CD4-positive, alpha-beta T cell treated with Interleukin-17A for 4 hours (primary cell): ENCODE results near the gene CHD1.

ENCODE experiments used
- DNase-seq: peaks from one replicate; pipeline ENCODE4 v3.0.0-alpha.2; 2020; ENCODE audit warnings: mixed read lengths

The CHD1 gene

GRCh38 chr5:98934546-98934945, 5.7 kb upstream of the CHD1 start:
- DNase-seq, result no peak

DNA sequence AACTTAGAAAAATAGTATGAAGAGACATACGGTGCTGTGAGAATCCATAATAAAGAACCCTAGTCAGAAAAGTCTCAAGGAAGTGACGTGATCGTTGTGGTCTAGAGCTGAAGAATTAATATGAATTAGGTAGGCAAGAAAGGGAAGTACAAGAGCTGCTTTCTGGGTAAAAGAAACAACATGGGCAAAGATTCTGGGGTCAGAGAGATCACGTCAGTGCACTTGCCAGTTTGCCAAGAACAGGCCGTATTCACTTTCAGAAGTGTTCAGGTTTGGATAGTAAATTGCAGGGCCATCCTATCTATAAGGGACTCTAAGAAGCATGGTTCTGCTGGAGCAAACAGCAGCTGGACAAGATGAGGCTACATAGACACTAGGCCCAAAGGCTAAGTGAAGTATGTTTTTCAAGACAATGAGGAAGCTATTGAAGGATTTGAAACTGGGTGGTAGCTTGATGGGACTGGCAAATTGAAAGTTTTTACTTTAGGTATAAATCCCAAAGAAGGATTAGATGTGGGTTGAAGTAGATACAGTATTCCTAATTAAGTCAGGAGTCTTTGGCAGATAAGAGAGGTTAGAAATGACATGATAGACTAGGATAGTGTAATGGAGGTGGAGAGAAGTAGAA, 4.8 kb upstream of the CHD1 start:
- peak; percentile 28 for DNase-seq

DNA sequence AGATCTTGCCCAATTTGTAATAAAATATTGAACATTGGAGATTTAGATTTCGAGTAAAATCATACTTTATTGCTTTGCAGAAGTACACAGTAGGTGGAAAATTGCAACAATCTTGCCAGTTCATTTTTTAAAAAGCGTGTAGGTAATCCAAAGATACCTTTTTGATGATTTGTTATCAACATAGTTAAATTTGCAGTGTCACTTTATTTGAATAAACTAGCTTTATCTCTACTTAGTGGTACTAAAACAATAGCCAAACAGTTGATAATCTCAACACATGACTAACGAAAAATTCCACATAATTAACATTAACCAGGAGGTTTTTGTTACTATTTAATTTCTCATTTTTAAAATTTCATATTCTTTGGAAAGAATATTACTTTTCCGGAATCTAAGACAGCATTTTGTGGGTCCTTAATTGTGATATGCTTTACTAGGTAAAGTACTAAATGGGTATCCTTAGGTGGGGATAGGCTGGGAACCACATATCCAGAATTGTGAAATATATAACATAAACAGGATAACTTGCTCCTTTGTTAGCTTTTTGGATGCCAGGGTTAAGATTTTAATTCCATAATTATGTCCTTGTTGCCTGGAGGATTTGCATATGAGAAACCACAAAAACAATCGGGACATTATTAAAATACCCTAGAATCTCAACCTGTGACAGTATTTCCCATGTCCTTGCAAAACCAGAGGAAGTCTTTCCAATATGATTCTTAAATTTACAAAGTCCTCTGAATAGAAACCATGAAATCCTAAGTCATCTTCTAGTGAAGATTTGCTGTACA, 2.4 kb upstream of the CHD1 start:
- no peak for DNase-seq

DNA sequence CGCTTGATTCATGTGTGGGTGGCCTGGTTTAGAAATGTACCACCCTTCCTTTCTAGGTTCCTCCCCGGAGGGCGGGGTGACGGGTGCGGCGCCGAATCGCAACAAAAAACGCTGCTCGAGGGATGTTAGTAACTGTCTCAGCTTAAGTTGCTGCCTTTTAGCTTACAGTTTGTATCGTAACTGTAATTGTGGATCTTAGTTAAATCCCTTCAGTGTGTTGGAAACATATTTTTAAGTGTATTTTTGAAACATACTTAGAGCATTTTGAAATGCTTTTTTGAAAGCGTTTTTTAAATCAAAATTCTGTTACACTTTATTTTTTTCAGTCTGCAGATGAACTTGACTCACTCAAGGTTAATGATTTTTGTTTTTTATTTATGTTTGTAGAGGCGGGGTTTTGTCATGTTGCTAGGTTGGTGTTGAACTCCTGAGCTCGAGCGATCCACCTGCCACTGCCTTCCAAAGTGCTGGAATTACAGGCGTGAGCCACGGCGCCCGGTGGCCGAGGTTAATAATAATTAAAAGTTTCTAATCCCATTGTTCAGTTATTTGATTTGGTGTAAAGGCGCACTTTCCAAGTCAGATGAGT, 997 bp upstream of the CHD1 start:
- peak; percentile 92 for DNase-seq

DNA sequence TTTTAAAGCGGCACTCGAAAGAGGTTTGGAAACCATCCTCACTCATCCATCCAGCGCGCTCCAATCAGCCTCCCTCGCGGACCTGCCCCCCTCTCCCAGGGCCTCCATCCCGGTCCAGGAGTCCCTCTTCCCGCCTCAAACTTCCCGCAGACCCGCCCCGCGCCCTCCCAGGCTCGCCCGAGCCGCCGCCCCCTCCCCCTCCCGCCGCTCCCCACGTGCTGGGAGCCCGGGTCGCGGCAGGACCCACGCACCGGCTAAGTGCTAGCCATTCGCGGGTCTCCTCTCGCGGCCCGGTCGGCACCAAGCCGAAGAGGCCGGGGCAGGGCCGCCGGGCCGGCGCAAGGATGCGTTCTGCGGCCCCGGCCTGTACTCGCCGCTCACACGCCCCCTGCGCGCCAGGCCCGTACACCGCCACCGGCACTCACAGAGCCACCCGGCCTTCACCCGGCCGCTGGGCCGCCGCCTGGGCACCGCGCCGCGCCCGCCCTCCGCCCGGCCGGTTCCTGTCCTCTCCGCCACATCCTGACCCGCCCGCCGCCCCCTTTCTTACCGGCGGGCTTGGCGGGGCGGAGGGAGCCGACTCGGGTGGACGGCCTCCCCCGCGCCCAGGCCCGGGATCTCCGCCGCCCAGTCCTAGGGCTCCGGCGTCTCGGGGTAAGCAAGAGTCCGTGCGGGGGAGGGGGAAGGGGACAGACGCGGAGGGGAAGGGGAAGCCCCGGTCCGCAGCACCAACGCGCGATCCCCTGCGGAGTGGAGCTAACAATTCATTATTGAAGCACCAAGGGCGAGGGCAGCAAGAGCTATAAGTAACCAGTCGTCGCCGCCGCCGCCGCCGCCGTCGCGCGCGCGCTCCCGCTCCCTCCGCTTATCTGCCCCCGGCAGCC, 576 bp downstream of the CHD1 start:
- peak; percentile 50 for DNase-seq

- peak; percentile 65 for DNase-seq
Measured at GRCh38 chr5:98927242-98927988, 1.4 kb downstream of the CHD1 start.

DNA sequence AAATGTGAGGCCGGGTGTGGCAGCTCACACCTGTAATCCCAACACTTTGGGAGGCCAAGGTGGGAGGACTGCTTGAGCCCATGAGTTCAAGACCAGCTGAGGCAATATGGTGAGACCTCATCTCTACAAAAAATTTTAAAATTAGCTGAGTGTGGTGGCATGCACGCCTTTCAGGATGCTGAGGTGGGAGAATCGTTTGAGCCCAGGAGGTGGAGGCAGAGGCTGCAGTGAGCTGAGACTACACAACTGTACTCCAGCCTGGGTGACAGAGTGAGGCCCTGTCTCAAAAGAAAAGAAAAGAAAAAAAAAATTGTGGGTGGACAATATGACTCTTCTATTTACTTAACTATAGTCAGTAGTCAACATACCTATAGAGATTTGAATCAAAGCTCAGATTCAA, 4.8 kb downstream of the CHD1 start:
- no peak for DNase-seq

GRCh38 chr5:98921947-98922505, 6.8 kb downstream of the CHD1 start:
- DNase-seq, result no peak

GRCh38 chr5:98917433-98917832, 11.4 kb downstream of the CHD1 start:
- no peak for DNase-seq

DNA sequence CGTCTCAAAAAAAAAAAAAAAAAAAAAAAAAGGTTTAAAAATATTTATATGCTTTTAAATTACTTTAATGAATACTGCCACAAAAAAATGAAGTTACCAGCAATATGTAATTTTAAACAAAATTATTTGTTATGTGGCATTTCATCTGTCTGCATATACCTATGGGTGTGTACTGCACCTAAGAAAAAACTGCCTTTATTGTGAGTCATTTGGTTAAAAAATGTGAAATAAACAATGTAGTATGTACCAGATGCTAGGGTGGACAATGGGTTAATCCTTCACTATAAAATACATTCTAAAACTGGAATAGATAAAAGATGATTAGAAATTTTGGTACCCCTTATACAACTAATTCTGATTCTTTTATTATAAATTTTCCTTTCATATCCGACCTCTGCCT, 12.3 kb downstream of the CHD1 start:
- no peak for DNase-seq

DNA sequence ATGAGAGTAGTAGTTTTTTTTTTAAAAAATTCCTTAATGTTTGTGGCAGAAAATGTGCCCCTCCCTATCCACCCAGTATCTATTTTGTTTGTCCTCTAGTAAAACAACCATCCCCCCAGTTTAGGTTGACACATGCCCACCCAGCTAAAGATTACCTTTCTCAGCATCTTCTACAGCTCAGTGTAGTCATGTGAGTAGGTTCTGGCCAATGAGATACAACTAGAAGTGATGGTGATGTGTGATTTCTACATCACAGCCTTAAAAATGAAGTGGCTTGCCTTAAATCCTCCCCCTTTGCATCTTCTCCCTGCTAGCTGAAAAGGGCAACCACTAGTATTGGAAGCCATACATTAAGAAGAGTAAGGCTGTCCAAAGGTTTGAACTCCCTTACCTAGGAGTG, 14.9 kb downstream of the CHD1 start:
- DNase-seq, result no peak

DNA sequence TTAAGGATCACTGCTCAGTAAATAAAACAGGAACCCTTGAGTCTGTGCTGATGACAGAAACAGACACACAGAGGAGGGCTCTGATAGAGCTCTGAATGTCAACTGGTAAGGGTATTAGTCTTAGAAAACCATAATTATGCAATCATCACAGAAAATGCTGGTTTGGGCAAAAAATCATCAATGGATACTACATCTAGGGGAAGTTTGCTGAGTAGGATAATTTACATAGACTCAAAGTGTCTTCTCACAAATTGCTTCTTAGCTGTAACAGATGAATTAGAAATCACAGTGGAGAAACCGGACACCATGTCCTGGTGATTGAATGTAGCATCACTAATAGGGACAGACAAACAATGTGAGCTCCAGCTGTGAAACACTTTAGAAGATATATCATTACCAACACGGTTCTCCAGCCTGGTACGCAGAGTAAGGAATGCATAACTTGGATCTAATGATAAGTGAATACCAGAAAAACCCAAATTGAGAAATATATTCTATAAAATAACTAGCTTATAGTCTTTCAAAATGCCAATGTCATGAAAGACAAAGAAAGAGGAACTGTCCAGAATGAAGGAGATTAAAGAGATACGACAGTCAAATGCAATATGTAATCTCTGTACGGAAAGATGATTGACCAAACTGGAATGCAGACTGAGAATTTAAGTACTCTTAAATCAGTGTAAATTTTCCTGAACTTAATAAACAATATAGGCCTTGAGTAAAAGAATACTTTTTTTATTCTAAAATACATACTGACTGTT, 17.3 kb downstream of the CHD1 start:
- no peak for DNase-seq

DNA sequence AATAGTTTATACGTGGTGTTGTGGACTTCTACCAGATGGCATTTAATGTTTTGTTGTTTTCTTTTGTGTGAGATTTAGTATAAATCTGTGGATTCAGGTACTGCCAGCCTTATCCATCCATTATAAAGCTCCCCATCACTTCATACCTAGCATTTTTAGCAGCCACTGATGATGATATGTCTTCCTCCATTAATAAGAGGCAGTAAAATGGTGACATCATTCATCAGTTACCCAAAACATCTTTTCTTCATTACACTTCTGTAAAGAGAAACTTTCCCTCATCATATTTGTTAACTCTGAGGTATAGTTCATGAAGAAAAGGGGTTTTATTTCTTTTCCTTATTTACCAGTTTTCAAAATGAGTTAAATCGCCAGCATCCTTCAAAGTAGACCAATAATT, 19.4 kb downstream of the CHD1 start:
- DNase-seq, result no peak

DNA sequence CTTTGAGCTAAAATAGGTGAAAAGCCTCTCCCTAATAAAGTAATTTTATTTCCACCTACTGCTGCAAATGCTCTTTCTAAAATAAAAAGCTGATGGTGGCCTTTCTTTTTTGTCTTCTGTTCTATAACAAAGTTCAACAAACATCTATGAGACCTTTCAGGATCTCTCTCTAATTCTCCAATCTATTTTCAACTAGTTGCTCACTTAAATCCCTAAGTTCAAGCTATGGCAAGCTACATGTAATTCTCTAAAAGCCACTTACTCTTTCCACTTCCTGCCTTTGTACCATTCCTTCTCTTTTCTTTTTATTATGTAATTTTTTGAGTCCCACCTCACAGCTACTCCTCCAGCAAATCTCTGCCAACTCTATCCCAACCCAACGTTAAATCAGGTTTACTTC, 20.9 kb downstream of the CHD1 start:
- DNase-seq, result no peak

DNA sequence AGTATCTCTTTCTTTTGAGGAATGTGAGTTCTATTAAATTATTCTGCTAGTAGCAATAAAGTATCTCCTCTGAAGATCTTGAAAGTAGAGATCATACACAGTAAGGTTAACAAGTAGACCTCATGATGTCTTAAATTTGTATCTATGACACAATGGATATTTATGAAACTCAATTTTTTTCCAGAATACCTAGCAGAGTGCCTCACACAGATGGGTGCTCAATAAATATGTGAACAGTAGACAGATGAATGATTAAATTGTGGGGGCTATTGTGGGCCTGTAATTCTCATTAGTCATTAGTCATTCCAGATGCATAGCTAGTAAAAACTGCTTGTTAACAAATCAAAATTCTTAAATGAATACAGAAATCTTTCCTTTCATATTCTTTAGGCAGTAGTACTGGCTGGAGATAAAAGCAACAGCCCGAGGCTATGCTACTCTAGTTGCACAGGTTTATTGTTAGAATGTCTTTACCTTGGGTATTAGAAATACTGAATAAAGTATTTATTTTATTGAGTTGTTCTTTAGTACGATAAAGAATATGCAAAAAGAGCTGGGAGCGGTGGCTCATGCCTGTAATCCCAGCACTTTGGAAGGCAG, 22.0 kb downstream of the CHD1 start:
- no peak for DNase-seq

GRCh38 chr5:98905857-98906688, 22.7 kb downstream of the CHD1 start:
- DNase-seq, result no peak

DNA sequence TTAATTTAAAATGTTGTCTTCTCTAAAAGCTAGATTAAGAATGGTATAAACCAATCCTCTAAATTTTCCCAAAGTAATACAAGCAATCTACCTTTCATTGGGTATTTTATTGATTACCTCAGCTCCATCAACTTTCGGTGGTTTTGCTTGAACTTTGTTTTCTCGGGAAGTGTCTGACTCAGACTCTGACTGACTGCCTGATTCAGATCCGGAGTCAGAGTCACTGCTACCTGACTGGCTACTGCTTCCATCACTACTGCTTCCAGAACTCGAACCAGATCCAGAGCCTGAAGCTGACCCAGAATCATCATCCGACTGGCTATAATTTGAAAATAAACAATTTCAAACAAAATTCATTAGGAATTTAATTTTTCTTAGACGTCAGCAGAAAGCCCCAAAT, 24.0 kb downstream of the CHD1 start:
- peak; percentile 17 for DNase-seq

DNA sequence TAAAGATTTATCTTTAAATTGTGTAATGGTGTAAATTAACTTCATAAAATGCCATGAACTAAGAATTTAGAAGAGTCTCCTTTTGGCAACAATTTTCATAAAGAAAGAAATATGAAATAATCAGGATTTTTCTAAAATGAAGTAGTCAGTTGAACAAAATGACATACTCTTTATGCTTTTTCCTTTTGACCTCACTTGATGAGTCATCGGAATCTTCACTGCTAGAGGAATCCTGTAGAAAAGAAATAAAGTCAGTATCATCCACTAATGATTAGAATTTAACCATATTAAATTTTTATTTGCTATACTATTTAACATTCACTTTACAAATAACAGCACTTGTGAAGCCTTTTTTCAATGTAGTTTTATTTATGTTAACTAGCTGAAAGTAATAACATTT, 26.1 kb downstream of the CHD1 start:
- DNase-seq, result no peak

- no peak for DNase-seq
Measured at GRCh38 chr5:98899456-98899855, 29.4 kb downstream of the CHD1 start.

DNA sequence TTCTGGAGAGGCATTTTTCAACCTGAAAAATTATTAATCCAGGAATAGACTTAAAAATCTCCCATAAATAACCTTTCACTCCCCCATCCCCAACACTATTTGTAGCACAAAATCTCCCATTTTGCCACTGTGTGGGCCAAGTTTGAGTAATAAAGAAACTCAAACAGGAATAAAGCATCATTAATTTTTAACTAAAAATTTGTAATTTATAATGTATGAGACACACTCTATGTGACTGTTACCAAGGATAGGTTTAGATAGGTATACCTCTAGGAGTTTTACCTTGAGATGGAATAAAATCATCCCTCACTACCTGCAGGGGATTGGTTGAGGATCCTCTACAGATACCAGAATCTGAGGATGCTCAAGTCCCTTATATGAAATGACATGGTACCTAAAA, 30.1 kb downstream of the CHD1 start:
- DNase-seq, result no peak
